GM19468 (cell line): Measurements from ENCODE around the gene ZCCHC17.
"Not testable (repeated sequence)": the region's sequence is repeated elsewhere in the genome, so short reads cannot be mapped to it uniquely, and the experiment has no call there.

Source experiments
- ATAC-seq: cut with Tn5 transposase; IDR thresholded peaks from one replicate; pipeline ENCODE4 v1.9.1; 2021; ENCODE audit warnings: mild to moderate bottlenecking, moderate library complexity, moderate number of reproducible peaks; ENCODE audit not compliant: unreplicated experiment; ENCODE audit errors: extremely low read depth

The ZCCHC17 gene

DNA sequence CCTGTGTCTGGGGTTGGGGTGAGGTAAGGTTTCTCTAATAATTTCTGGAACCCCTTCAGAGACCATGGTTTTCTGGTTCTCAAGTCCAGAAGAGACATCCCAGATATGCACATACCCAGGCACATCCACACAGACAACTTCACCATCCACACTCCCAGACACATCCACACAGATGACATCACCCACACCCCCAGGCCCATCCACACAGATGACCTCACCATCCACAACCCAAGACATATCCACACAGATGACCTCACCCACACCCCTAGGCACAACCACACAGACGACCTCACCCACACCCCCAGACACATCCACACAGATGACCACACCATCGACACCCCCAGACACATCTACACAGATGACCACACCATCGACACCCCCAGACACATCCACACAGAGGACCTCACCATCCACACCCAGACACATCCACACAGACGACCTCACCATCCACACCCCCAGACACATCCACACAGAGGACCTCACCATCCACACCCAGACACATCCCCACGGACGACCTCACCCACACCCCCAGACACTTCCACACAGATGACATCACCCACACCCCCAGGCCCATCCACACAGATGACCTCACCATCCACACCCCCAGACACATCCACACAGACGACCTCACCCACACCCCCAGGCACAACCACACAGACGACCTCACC lies 89.9 kb downstream of the ZCCHC17 start:
- not testable (repeated sequence) for ATAC-seq

DNA sequence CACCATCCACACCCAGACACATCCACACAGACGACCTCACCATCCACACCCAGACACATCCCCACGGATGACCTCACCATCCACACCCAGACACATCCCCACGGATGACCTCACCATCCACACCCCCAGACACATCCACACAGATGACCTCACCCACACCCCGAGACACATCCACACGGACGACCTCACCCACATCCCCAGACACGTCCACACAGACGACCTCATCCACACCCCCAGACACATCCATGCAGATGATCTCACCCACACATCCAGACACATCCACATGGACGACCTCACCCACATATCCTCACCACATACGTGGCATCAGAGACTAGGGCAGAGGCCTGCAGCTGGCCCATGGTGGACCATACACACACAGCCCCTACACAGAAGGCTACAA lies 90.8 kb downstream of the ZCCHC17 start:
- no peak for ATAC-seq

- no peak for ATAC-seq
Observed at GRCh38 chr1:31389616-31390015, 92.8 kb downstream of the ZCCHC17 start.

DNA sequence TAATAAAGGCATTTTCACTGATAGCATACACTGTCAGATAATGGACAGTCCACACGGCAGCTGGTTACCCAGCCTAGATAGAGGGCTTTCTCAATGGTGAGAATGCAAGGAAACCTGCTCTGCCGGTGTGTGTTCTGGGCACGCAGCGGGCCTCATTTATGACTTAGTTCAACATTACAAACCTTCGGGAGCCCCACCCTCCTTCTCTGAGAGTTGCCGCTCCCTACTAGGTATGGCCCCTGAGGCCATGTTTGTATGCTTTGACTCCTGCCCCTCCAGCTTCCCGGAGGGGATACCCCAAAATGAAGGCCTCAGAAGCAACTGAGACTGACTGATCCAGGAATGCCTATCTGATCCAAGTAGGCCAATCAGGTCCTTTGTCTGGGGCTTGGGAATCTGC lies 93.2 kb downstream of the ZCCHC17 start:
- no peak for ATAC-seq

- no peak for ATAC-seq
Observed at GRCh38 chr1:31393463-31393862, 96.6 kb downstream of the ZCCHC17 start.

DNA sequence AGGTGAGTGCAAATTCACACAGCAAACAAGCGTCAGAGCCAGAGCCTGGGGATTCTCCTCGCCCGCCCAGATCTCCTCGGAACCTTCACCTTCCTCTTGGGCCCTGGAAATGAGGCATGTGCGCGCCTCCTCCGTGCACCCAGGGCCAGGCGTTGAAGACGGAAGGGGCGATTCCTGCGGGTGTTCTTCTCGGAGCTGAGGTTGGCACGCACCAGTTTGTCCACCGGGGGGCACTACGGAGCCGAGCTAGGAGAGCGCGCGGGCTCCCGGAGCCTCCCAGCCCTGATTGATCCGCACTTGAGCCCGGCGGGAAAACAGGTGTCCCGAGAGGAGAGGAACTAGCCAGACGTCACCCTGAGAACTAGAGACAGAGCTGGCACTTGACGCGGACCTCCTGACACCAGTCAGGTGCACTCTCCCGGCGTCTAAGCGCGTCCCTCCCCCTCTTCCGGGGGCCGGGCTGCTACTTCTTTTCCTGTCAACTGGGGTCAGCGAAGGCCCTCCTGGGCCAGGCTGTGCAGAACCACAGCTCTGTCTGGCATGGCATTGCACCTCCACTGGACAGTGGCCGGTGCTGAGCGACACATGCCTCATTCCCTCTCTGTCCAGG lies 97.9 kb downstream of the ZCCHC17 start:
- ATAC-seq = no peak

- no peak for ATAC-seq
Observed at GRCh38 chr1:31396633-31397351, 100.0 kb downstream of the ZCCHC17 start.

GRCh38 chr1:31397360-31398095 lies 100.7 kb downstream of the ZCCHC17 start:
- ATAC-seq = no peak

- no peak for ATAC-seq
Observed at GRCh38 chr1:31398246-31398645, 101.4 kb downstream of the ZCCHC17 start.

DNA sequence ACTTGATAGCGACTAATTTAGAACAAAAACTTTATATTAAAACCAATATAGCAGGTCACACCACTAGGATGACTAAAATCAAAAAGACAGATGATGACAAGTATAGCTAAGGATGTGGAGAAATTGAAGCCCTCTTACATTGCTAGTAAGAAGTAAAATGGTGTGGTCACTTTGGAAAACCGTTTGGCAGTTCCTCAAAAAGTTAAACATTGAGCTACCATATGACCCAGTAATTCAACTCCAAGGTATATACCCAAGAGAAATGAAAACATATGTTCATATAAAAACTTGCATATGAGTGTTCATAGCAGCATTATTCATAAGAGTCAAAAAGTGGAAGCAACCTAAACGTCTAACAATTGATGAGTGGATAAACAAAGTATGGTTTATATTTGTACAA lies 103.1 kb downstream of the ZCCHC17 start:
- no peak for ATAC-seq

DNA sequence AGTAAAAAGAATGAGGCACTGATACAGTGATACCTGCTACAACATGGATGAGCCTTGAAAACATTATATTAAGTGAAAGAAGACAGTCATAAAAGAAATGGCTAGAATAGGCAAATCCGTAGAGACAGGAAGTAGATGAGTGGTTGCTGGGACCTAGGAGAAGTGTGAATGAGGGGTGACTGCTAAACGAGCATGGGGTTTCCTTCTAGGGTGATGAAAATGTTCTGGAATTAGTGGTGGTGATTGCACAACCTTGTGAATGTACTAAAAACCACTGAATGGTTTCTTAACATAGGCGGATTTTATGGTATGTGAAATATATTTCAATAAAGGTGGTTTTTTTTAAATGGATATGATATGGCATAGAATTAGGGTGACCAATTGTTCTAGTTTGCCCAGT lies 103.6 kb downstream of the ZCCHC17 start:
- ATAC-seq = no peak

DNA sequence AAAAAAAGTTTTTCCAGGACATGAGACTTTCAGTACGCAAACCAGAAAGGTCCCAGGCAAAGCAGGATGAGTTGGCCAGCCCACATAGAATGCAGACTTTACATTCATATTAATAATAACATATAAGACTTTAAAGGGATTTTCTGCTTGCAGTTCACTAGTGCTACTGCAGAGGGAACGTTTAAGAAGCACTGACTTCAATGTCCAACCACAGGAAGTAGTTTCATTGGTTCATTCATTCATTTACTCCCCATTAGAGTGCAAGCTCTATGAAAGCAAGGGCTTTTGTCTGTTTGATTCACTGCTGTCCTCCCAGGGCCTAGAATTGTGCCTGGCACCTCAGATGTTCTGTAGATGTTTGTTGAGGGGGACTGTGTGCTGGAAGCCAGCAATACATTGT lies 104.4 kb downstream of the ZCCHC17 start:
- no peak for ATAC-seq

DNA sequence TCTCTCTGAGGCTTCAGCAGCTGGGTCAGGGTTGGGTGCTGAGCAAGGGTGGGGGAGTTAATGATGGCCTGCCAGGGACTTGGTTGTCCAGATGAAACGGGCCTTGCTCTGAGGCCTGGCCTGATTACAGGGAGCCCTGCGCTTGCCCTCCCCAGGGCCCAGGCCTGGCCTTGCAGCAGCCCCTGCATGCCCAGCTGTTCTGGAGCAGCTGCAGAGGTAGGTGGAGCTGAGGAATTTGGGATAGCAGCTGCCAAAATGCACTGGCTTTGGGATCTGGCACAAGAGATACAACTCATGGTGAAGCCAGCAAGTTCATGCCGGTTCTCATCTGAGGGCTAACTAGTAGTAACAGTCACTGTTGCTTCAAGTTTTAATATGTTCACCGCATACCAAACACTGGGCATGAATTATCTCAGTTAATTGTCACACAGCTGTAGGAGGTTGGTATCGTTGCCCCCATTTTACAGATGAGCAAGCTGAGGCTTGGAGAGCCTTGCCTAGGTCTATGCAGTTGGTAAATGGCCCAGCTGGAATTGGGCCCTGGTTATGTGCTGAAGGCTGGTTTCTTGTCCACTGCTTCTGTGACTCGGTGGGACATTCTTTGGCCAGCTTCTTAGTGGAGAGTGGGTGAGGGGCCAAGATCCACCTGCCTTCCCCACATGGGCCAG lies 108.9 kb downstream of the ZCCHC17 start:
- no peak for ATAC-seq

- no peak for ATAC-seq
Observed at GRCh38 chr1:31407029-31407626, 110.3 kb downstream of the ZCCHC17 start.

- ATAC-seq = no peak
Observed at GRCh38 chr1:31408788-31409318, 112.0 kb downstream of the ZCCHC17 start.

- no peak for ATAC-seq
Observed at GRCh38 chr1:31409946-31410858, 113.4 kb downstream of the ZCCHC17 start.

GRCh38 chr1:31410871-31411270 lies 114.0 kb downstream of the ZCCHC17 start:
- no peak for ATAC-seq

GRCh38 chr1:31412205-31412604 lies 115.4 kb downstream of the ZCCHC17 start:
- ATAC-seq = no peak
